GM21737 (cell line): ENCODE measurements around the gene SLC12A8.

Experiments used
- ATAC-seq: cut with Tn5 transposase; IDR thresholded peaks from one replicate; pipeline ENCODE4 v1.9.1; 2021; ENCODE audit warnings: mild to moderate bottlenecking, moderate library complexity; ENCODE audit not compliant: unreplicated experiment

The SLC12A8 gene

DNA sequence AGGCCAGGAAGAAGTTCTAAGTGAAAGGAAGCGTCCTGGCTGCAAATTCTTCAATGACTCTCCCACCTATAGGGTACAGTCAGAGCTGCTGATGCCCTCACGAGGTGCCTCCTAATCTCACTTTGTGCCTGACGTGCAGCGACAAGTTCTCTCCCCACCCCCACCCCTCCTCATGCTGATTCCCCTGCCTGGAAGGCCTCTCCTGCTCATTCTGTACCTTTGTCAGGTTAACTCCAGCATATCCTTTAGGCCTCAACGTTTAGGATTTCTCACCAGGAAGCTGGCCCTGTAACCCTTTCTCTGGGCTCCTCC, 25.0 kb downstream of the SLC12A8 start:
- no peak for ATAC-seq

DNA sequence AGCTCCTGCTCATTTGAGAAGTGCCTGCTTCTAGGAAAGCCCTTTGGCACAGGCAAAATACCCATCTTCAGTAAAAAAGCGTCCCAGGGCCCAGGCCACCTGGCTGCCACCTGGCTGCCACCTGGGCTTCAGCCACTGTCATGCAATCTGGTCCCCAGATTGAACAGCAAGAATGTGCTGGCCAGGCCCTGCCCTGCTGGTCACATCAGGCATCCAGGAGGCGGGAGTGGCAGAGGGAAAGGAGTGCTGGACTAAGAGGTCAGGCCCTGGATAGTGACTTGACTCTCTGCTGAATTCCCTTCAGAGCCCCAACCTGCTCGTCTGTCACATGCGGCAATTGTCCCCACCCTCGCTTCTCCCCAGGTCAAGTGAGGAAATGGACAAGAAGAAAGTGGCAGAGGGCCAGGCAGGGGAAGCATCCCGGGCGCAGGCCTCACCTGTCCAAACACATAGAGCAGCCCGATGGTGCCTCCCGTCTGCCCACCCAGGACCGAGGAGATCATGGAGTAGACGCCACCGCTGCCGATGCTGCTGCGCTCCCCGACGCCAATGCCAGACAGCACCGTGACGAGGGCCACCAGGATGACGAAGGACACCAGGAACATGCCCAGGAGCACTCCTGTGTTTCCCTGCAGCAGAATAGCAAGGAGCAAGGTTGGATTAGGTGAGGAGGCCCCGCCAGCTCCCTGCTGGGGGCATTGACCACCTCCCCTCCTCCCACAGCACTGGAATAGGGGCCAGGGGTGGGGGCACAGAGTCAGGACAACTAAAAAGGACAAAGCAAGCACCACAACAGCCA, 25.5 kb downstream of the SLC12A8 start:
- ATAC-seq = no peak

DNA sequence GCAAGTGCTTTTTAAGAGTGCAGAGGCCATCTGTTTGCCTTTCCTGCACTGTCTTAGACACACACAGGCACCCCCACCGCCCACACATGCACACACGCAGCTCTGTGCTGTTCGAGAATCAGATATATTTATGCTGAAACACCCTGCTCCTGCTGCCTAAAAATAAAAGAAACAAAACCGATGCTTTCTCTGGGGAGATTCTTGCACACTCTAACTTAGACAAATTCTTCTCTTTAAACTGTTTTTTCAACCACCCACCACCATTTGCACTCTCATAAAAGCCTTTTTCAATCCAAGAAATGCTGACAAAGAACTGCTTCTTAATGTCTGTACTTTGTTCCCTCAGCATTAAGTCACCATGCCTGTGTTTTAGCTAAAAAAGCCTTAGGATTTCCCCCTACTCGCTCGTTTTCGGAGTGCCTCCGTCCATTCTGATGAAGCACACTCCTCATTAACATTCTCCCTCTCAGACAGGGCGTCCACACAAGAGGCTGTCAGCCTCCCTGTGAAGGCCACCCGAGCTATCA, 26.2 kb downstream of the SLC12A8 start:
- no peak for ATAC-seq

DNA sequence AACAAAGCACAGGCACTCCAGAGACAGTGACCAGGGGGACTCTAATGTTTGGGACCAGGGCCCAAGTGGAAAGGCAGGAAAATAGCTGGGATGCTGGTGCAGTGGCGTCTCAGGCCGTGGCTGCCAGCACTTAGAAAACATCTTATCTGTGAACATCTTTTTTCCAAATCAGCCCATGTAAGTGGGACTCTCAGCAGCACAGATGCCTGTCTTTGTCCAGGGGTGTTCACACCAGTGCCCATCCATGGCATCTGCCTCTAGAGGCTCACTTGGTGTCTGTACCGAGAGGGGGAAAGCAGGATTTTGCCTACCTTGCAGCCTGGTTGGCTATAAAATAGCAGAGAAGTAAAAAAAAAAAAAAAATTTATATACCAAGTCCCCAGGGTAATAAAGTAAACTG, 26.7 kb downstream of the SLC12A8 start:
- ATAC-seq = no peak

DNA sequence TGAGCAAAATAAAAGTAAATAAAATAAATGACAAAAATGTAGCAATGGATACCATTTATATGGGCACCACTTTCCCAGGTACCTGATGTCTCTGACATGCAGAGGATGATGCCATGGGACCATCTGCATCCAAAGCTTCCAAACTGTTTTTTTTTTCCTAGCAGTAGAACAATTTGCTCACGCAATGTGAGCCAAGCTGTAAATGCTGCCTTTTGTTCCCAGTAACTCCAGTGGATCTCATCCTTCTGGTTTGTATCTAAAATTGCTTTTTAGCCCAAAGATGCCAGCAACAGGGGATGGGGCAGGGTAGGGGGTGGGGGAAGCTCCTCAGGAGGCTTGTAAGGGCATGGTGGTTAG, 32.7 kb downstream of the SLC12A8 start:
- no peak for ATAC-seq

DNA sequence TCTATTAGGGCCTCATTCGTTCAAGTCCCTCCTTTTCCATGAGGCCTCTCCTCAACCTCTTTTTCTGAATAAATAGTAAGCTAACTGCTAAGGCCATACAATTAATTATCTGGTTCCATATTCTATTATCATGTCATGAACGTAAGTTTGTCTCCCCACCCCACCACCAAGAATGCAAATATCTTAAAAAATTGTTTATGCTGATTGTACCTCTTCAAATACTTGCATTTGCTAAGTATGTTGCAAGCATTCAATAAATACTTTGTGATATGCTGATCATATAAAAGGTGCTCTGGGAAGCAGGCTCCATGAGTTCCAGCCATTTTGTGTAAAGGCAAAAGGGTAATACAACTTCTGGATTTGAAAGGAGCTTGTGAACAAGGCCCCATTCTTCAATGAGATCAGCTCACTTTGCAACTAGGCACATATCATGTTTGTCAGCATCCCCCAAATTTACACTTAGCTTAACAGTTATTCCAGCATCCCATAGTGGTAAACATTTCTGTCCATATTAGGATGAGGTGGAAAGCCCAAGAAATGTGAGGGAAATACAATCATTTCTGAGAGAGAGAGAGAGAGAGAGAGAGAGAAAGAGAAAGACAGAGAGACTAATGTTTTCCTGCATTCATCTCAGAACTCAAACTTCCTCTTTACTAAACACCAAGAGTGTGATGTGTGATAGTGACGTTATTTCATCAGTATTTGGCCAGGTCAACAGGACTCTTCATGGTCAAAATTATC, 33.2 kb downstream of the SLC12A8 start:
- ATAC-seq = no peak

DNA sequence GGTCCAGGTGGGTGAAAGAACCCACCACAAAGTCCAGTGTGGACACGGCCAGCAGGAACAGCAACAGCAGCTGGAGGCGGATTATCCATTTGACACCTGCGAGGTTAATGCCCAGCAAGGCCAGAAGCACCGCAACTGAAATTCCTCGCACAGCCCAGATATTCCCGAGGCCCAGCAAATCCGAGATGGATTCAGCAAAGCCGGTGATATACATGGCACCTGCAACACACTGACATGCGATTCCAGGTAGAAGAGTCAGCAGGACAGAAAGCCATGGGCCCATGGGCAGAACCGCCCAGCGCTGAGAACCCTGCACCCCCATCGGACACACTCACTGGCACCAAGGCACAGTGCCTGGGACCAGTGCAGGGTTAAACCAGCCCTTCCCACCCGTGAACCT, 34.8 kb downstream of the SLC12A8 start:
- ATAC-seq = no peak

DNA sequence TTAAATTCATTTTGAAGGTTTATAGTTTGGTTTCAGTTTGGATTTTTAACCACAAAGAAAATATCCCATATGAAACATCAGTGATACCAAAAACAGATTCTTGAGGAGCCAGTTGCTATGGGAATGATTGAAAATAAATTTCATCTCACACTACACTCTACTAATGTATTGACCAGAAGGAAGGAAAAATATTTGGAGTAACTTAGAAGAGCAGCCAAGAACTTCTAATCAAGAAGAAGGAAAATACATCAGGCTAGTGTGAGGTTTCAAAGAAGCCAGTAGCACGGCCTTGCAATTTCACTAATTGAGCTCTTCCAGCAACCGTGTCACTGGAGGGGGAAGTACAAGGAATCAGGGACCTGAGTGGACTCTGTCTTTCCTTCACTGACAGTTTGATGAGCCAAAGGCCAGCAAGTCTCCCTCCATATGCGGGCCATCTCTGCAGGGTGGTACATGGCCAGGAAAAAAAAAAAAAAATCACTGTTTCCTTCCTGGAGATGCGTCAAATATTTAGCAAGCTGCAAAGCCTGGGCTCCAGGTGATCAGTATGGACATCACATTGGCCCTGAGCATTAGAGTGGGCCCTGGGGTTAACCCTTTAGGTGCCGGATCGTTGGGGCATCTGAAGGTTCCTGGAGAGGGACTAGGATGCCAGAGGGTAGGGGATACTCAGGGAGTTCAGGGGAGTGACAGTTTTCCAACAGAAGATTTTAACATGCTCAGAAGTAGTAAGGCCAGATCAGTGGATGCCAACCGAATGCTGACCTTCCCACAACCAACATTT, 37.1 kb downstream of the SLC12A8 start:
- ATAC-seq = no peak

DNA sequence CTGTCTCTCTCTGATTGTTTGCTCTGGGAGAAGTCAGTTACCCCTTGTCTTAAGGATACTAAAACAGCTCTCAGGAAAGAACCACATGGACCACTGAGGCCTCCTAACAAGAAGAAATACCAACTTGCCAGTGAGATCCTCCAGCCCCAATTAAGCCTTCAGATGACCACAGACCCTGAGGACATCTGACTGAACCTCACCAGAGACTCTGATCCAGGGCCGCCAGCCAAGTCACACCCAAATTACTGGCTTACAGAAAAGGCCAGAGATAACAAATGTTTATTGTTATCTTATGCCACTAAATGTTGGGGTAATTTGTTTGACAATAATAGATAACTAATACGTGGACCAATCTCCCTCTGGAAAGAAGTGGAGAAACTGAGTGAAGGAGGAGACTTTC, 40.2 kb downstream of the SLC12A8 start:
- no peak for ATAC-seq

DNA sequence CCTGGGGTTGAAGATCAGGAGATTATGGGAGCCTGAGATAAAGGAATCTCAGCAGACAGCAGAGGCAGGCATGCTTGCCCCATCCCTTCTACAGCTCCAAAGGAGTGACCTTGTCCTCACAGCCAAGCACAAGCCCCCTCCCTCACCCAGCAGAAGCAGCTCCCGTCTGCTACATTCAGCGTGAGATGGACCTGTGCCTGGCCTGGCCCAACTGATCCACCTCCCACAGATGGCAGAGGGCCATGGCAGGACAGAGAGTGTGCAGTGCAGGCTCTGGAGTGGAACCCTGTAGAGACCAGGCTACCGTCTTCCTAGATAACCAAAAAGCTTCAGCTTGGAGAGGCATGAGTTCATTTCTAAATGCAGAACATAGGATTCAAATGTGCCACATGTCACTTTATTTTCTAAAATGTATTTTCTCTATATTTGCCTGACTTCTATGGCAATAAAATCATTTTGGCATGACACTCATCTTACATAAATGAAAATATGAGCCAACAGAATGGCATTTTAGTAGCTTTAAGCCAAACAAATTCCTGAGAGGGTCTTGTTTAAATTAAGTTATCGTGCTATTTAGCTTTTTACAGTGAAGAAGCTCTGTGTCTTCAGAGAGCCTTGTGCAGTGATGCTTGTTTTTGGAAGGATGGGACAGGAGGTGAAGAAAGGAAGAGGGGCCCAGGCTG, 43.7 kb downstream of the SLC12A8 start:
- ATAC-seq = no peak

DNA sequence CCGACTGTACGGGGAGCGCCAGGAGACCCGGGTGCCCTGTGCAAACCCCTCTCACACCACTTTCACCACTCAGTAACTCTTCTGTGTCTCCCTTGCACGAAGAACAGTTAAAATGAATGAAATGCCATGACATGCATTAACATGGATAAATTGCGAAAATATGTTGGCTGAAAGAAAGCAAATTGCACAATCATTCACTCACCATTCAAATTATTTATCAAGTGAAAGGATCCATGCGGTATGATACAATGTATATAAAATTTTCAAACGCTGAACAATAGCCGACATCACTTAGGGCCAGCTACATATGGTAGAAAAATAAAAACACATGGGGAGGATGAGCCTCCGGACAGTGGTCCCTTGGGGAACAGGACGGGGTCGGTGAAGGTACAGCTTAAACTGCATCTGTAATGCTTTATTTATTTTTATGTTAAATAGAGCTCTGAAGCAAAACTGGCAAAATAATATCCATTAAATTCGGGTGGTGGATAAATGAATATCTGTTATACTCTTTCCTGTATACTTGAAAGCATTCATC, 45.9 kb downstream of the SLC12A8 start:
- no peak for ATAC-seq

DNA sequence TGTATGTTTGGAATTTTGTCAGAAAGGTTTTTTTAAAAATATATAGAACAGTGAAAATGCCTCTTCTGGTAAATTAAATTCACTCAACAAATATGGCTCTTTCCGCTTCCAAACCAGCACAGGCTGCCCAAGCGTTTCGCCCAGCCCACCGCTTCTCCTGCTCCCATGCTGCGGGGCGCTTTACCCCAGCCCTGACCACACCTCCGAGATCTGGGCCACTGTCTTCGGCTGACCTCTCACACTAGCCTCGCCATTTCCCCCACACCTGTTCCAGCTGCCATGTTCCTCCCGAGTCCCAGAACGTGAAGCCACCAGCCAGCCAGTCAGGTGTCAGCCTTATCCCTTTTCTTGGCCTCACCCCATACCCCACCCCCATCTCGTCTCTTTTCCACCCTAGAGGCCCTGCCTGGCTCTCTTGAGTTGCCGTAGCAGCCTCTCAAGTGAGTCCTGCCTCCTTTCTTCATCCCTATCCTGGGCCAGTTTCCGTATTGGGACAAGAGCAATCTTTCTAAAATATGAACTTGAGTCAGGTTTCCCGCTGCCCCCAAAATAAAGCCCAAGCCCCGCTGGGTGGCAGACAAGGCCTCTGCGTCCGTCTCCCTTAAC, 46.5 kb downstream of the SLC12A8 start:
- ATAC-seq = no peak

DNA sequence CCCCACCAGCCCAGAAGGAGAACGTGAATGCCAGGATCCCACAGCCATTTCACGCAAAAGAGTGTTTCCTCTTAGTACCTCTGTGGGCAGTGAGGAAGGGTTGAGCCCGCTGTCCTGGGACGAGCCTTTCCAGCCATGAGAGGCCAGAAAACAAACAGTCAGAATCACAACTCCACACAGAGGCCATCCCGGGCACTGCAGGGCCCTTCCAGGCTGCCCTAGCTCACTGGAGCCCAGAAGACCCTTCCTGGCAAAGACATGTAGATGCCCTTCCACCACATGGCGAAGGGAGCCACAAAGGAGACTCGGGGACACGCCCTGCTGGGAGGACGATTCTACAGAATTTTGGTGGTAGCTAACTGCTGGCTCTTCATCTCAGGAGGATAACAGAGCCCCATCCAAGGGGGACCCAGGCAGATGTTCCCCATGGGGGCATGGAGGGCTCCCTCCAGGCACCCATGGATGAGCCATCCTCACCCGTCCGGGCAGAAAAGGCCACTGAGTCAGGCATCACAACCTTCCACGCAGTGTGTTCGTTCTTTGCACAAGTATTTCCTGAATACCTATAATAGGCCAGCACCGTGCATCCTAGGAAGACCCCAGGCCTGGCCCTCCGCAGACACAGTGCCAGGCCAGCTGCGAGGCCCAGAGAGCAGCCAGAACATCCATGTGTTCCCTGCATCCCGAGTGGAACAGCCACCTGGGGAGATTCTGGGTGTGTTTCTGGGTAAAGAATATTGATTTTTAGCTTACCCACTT, 47.2 kb downstream of the SLC12A8 start:
- no peak for ATAC-seq

DNA sequence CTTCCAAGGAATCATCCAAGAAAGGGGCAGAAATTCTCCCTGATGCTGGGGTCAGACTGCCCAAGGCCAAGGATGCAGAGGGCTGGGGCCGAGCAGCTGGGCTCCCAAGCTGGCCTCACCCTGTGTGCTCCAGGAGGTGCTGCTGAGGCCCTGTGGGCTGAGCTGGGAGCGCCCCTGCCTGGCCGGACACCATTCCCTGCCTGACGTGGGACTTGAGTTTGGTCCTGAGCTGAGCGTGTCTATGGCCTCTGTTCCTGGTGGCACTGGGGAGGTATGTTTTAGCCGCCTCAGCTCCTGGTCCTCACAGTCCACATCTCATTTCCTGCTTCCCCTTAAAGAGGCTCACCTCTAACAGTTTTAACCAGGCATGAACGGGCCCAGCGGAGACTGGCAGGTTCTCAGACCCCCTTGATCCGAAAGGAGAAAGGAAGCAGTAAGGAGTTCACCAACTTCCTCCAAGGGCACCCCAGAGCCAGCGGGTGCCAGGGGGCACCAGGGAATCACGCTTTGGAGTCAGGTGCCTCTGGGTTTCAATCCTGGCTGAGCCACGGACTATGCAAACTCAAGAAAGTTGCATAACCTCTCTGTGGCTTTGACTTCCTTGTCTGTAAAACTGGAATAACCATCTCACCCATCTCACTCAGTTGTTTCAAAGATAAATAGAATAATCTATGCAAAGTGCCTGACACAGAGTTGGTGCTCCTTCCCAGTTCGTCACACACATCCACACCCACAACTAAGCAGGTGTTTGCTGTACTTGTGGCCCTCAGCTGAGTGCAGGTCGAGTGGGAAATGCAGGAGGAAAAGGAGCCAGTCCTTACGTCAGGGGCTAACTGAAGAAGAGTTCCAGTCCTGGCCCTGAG, 48.6 kb downstream of the SLC12A8 start:
- no peak for ATAC-seq

DNA sequence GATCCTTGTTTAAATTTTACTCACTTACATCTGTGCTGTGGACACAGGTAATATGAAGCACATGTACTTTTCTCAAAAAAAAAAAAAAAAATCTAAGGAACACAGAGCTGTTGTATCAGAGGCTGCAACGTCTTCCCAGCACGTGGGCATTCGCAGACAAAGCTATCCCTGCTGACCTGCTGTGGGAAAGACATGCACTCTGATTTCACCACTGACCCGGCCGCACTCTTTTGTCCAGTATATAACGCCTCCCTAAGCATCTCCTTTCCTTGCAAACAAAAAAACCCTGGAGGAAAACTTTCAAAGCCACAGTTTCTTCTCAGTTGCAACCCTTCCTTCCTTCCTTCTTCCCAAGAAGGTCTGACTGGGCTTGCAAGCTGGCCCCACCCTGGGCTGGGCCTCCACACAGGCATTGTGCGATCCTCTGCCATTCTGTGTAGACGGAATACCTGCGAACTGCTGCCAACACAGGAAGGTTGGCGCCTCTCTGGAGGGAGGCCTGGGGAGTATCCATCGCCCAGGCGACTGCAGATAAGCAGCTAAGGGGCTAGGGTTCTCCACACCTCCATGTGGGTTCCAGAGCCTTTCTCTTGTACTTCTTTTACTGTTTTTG, 50.8 kb downstream of the SLC12A8 start:
- ATAC-seq = no peak

DNA sequence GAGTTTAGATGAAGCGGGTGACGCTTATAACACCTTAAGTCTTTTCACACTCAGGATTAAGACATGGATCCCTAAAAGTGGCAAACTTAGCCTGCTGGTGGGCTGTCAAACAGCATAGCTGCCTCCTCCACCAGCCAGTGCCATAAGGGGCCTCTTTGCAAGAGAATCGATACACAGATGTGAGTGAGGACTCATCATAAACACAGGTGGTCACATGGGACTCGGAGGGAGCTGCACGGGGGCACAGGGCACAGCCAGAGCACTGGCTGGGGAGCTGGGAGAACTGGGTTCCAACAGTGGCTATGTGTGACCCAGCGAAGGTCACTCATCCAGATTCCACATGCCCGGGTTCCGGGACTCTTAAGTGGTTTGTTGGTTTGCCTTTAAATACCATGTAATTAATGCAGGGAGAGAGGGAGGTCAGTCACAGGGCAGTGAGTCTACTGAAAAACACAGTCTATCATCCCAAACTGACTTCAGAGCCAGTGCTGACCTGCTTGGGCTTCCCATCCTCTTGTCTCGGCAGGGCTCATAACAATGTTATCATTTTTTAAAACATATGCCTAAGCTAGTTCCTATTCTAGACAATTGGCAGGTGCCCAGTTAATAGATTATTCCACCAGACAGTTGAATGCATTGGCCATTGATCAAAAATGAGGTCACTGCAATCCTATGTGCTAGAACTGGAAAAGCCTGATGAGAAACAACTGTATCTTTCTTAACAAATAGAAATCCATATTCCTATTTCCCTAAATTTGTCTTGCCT, 51.8 kb downstream of the SLC12A8 start:
- ATAC-seq = no peak

DNA sequence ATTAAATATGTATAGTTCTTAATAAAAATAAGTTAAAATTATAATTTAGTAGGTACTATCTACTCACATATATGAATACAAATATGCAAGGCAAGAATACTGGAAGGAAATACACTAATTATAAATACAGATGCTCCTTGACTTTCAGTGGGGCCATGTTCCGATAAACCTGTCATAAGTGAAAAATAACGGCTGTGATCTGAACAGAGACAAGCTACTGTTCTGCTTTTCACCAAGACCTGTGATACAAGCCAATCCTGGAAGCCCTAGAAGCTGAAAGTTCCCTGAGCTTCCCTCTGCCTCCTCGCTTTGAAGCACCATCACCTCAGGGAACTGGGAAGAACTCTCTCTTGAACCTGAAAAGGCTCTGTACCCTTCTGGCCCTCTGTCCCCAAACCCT, 55.4 kb downstream of the SLC12A8 start:
- no peak for ATAC-seq

DNA sequence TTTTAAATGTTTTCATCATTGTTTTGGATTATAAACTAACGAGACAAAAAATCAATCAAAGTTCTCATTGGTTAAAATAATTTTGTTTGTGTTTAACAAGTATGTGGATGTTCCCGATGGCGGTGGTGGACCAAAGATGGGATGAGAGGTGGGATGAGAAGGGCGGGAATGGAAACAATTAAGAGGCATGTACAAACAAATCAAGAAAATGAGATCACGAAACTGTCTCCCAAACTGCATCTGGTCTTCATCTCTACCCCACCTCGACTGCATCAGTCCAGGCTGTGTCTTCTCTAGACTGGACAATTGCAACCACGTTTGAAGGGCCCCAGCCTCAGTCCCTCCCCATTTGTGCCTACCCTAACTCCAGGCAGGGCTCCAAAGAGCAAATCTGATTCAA, 56.1 kb downstream of the SLC12A8 start:
- no peak for ATAC-seq
